Amniotic epithelial cell (primary cell): ENCODE measurements around the gene MAPK10.
"Not testable (repeated sequence)": the region's sequence is repeated elsewhere in the genome, so short reads cannot be mapped to it uniquely, and the experiment has no call there.

Experiments
- DNase-seq: peaks from one replicate; pipeline ENCODE4 v3.0.0-alpha.2; 2010; ENCODE audit warnings: low read depth

MAPK10 gene

DNA sequence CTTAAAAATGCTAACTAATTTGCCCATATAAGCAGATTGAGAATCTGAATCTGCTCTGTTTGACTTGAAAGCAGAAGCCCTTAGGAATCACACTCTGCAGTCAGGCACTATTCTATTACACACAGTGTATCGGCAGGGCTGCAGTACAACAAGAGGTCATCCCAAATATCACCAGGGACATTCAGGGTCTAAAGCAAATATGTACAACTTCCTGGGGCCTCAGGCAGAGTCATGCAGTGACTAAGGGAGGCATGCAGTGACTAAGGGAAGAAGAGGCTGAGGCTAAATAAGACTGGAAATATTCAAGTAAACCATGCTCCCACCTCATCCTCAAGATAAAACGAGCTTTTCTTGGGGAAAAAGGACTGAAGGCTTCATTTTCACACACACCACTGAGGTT is 20.9 kb downstream of the MAPK10 start:
- DNase-seq: peak; percentile 83

DNA sequence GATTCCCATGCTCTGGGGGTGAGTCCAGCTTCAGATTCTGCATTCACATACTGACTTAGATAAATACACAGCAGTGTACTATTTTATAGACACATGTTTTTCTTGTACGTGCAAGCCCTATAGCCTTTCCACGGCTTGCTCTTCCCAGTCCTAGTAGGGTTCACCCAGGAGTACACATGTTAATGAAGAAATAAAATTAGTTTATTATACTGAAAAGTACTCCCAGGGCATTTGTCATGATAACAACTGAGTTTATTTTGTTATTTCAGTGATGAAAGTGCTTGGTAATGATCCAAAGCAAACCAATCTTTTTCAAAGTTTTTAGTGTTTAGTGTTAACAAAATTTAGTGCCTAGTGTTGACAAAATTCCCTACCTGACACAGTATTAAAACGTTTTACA is 21.3 kb downstream of the MAPK10 start:
- peak; percentile 21 for DNase-seq

DNA sequence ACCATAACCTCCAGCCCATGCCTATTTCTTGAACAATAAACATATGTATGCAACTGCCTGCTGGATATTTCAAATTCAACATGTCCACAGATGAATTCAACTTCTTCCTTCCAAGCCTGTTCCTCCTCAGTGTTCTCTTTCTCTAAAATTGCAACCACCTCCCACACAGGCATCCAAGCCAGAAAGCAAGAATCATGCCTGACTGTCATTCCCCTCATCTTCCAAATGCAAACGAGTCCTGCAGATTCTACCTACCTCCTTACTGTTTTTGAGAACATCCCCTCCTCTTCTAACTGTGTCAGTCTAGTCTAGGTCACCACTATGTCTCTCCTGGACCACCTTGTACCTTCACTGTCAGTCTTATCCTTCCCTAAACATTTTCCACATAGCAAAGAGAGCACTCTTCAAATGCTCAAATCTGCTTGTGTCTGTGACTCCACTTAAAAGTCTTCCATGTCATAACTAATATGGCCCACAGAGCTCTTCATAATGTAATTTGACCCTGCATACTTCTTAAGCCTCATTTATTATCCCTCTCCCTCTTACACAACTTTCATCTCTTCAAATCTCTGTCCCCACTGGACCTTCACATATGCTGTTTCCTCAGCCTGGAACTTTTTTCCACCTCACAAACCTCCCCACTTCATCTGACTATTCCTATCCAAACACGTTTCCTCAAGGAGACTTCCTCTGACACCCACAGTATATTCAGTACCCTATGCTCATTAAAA is 25.7 kb downstream of the MAPK10 start:
- peak; percentile 27 for DNase-seq

DNA sequence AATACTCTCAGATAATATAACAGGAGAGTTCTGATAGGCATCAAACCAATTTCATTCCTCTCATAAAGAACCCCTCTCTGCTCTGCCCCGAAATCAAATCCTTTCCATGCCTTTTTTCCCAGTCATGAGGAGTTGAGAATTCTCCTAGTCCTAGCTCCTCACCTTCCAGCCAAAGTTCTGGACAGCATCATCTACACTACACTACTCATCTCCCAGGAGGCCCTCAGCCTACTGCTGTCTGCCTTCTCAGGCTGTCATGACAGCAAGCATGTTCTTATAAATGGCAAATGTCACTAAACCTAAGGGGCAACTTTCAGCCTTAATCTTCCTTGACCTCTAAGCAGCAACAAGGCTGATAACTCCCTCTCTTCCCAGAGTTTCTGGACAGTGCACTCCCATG is 26.6 kb downstream of the MAPK10 start:
- no peak for DNase-seq

DNA sequence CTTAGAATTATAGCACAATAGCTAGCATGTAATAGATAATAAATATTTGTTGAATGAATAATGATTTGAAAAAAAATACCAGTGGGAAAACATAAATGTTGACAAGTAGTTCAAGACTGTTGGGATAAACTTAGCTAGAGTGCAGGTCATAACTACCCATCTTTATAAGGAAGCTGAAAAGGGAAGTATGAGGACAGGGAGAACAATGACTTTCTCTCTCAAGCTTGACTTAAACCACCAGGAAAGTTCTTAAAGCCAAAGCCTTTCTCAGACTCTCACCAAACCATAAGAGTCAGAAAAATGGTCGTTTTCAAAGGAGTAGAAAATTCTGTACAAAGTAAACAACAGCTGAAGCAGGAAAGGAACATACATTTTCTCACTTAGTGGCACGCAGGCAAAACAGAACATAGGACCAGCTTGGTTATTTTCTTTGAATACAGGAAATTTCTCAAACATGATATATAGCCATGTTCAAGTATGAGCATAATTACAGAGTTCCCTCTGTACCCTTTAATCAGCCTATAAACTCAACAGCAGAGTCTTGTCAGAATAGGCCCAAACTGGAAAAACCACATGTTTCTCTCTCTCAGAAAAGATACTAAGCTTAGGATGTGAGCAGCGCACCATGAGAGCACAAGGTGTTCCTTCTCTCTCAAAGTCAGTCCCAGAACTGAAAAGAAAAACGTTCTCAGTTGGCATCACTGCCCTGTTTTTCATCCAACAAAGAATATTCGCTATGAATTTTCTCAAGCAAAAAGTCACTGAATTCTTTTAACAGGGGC is 28.7 kb downstream of the MAPK10 start:
- no peak for DNase-seq

DNA sequence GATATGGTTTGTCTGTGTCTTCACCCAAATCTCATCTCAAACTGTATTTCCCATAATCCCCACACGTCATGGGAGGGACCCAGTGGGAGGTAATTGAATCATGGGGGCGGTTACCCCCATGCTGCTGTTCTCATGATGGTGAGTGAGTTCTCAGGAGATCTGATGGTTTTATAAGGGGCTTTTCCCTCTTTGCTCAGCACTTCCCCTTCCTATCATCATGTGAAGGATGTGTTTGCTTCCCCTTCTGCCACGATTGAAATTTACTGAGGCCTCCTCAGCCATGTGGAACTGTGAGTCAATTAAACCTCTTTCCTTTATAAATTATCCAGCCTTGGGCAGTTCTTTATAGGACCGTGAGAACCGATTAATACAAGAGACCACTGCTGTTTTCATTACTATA is 29.4 kb downstream of the MAPK10 start:
- DNase-seq: not testable (repeated sequence)

DNA sequence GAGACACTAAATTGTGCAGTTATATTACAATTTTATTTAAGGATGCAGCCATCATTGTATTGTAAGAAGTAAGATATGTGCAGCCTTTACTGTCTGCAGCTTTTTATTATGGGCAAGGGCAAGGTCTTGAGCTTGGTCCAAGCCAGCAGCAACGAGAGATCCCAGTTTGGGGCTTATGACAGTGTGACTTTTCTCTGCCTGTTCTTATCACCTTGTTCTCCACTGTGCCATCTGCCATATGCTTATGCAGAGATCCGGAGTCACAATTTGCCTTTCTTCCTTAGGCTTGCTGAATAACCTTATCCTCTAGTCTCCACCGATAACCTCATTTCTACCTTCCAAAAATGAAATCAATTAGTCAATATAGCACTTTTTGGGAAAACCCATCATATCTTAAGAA is 30.4 kb downstream of the MAPK10 start:
- no peak for DNase-seq

DNA sequence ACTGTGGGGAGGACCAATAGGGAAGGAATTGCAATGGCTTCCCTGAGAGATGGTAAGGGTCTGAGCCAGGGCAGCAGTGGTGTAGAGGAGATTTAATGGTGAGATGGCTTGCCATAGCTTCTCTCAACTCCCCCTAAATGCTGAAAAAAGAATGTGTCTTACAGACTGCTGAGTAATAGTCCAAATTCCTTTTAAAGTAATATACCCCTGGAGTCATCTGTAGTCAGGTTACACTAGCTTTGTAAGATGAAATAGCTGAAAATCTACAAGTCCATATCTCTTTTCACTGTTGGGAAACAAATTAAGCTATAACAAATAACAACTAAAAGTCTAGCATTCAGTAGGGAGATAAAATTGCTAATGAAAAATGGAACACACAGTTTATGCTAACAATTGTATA is 33.5 kb downstream of the MAPK10 start:
- DNase-seq: no peak

DNA sequence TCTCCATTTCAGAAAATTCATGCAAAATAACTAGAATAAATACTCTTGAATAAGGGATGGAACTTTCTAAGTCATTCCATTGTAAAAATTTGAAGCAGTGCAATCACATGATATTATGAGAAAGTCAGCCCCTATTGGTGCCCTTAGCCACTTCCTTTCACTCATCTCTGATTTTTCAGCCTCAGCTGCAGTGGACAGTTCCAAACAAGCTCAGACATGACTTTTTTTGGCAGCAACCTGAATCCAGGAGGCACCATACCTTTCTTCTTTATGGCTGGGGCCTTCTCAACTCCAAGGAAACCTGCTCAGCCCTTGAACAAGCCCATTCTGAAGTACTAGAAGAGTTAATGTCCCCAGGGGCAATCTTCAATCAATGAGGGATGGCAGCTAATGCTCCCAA is 40.5 kb downstream of the MAPK10 start:
- DNase-seq: no peak

DNA sequence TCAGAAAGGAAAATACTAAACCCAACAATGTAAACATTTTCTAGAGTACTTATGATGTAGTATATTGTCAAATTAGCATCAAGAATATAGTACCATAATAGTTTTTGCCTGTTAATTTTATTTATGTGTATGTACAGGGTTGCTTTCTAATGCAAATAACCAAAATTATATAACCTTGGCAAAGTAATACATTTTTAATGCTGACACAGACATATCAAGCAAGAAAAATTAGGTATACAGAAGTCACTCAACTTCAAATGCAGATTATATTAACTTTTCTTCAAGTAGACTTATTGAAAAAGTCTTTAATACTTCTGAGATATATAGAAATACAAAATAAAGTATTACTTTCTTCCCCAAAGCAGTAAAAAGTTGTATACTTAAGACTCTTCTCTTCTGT is 44.3 kb downstream of the MAPK10 start:
- DNase-seq: no peak

DNA sequence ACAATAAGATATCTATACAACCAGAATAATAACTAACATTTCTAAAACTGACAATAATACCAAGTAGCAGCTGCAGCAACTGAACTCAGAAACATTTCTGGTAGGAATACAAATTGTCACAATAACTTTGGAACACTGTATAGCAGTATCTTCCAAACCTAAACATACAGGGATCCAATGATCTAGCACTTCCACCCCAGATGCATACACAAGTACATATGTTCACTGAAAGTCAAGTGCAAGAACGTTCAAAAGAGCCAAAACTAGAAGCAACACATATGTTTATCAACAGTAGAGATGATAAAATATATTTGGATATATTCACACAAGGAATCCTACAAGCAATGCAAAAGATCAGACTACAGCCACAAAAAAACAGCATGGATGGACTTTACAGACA is 46.2 kb downstream of the MAPK10 start:
- DNase-seq: no peak

DNA sequence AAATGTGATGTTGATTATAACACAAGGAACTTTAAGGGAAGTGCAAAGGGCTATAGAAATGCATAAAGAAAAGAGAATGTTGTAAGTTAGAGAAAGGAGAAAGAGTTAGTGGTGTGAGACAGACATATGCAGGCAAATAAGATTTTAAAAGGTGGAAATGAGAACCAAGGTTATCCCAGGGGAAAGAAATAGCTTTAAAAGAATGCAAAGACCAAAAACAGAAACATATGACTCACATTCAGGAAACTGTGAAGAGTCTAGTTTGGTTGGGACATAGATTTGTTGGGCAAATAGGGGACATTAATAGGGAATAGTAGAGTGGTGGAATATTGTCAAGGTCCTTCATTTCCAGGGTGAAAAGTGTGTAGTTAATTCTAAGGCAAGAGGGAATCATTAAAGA is 52.4 kb downstream of the MAPK10 start:
- no peak for DNase-seq

DNA sequence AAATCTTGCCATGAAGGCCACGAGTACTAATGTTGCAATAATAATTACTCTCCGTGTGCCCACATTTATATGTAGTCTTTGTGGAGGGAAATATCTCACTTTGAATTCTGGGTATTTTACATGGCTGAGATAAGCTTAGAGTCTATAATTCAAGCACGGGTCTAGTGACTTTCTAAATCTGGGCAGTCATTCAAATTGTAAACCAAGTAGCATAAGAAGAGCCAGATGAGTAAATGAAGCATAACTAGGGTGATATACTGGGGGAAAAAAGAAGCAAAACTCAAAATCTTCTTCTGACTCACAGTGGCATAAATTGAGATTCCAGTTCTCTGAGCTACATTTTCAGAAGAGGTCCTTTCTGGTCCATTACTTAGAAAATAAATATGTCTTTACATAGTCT is 53.0 kb downstream of the MAPK10 start:
- DNase-seq: peak; percentile 35

DNA sequence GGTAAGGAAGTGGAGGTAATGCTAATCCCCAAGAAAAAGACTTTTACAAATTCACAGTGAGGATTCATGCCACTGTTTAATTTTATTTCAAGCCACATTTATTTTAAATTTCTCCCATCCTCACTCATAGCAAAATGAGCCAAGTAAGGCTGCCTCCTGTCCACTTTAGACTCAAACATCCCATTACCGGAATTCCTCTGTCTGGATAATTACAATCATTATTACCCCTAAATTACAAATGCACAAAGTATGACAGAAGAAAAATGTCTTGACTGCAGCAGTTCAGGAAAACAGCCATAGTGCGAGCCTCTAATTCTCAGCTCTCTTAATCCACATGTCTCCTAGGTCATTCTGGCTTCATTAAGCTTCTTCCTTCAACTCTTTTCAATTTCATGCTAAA is 57.0 kb downstream of the MAPK10 start:
- DNase-seq: no peak

DNA sequence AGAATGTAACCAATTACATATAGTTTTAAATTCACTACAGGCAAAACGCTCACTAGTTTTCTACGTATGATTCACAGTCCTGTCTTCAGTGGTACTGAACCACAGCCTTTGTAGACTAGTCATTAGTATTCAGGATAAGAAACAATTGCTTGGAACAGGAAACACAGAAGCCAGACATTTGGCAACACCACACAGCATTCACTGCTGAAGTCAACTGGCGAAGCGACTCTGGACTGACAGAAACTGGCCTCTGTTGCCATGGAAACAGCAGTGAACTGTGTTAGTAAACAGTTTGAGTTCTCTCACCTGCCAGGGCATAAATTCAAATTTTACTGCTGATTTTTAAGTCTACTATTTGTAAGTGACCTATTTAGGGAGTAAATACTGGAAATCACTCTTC is 57.6 kb downstream of the MAPK10 start:
- DNase-seq: peak; percentile 8

DNA sequence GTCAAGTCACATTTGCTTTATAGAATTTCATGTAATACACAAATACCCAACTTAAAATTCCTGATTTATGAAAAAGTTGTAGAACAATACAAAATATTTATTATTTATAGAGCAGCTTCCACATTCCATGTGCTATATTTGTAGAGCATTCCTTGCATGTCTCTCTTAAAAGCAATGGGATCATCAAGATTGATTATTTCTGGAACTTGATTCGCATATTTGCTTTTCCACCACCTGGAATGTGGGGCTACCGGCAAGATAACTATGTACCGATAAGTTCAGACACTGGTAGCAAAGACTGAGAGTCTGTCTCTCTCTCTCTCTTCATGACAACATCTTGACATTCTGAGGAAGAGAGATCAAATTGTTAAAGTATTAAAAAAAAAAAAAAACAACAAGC is 59.3 kb downstream of the MAPK10 start:
- DNase-seq: no peak

DNA sequence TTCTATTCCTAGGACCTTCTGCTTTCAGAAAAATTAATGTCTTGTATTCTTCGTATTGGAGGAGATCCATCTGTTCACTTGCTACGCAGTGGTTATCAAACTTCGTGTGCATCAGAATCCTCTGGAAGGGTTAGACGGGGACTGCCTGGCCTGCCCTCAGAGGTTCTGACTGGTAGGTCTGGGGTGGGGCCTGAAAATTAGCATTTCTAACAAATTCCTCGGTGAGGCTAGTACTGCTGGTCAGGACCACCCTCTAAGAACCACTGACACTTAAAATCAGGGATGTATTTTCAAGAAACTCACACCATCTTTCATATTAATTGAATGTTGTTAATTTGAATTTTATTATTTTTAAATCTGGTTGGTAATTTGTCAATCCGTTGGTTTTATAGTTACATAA is 63.0 kb downstream of the MAPK10 start:
- no peak for DNase-seq

DNA sequence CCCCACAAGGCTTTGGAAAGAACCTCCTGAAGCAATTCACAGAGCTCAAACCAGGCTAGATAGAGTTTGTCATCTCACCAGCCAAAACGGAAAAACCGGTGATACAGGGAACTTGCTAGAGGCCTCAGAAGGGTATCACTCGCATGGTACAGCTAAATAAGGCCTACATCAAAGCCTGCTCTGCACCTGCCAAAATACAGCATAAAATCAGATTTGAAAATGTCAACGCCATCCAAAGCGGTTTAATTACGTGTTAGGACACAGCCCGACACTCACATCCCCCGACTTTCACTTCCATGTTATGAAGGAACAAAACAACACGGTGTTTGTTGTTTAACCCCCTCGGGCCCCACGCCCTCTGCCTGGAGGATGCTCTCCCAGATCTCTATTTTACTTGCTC is 65.0 kb downstream of the MAPK10 start:
- no peak for DNase-seq

DNA sequence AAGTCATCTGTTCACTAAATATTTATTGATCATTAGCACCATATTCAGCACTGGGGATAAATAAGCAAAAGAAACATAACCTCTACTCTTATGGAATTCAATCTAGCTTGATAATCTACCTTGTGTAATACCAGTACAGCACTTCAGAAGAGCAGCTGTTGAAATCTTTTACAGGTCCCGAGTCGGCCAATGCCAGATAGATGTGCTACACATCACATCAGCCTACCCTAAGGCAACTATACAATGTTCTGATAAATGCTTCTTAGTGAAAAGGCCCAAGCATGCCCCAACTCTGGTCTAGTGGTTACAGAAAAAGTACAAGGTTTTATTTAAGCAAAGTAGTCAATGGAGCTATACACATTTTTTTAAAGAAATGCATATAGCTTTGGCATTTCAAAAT is 68.7 kb downstream of the MAPK10 start:
- no peak for DNase-seq

DNA sequence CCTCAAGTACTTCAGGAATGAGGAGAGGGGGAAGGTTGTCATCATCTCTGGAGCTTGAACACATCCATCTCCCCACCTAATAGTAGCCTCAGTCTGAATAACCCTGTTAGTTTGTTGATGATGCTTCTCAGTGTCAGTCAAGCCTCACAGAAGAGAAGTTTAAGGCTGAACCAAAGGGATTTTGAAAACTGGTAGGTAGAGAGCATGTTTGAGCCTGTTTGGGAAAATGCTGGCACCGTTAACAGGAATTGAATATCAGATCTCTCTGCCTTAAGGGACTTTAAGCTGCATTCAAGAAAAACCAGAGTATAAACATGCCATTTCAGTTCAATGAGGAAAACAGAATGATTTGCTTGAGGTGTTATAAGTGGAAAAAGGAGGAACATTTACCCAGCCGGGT is 73.1 kb downstream of the MAPK10 start:
- peak; percentile 32 for DNase-seq

DNA sequence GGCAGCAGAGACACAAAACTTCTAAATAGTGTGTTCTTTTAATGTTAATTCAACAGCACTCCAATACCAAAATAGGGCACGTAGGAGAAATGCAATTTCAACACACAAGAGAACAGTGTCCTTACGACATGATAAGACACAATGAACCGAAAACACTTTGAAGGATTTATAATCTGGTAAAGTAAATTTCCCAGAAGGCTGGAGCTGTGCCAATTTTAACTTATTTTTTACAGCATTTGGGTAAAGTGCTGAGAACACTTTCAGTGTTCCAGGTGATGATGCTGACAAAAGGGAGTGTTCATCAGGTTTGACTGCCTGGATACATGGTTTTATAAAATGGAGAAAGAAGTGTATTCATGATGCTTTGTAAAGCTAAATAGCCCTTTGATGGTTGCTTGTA is 76.5 kb downstream of the MAPK10 start:
- DNase-seq: peak; percentile 12

DNA sequence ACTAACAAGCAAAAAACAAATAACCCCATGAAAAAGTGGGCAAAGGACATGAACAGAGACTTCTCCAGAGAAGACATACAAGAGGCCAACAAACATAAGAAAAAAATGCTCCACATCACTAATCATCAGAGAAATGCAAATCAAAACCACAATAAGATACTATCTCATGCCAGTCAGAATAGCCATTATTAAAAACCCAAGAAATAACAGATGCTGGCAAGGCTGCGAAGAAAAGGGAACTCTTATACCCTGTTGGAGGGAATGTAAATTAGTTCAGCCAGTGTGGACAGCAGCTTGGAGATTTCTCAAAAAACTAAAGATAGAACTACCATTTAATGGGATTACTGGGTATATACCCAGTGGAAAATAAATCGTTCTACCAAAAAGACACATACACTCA is 79.6 kb downstream of the MAPK10 start:
- no peak for DNase-seq

DNA sequence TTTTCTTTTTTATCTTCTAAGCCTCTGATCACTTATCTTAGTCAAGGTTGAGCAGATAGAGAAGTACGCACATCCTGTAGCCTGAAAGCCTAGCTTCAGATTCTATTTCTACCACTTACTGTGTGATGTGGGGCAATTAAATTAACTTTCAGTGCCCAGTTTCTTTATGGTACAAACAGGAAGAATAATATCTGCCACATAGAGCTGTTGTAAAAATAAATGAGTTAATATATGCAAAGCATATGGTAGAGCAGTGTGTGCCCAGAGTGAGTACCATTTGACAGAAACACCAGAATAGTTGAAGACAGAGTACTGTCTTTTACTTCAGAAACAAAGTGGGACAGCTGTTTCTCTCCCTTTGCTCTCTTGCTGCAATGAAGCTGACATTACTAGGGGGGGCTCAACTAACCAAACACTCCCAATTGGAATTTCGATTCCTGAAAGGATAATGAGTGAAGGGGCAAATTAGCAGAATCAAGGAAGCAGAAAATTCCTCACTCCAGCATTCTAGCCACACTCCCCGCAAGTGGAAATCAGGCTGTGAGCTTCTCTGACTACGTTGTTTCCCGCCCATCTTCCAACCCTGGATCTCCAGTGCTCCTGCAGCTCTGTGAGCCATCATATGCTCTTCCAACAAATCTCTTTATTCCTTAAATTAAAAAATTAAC is 80.4 kb downstream of the MAPK10 start:
- no peak for DNase-seq
